Suppressor macrophage treated with lipopolysaccharide for 4 hours (primary cell): ENCODE measurements around the gene CCDC40.

Source experiments
- DNase-seq: peaks from one replicate; pipeline ENCODE4 v3.0.0-alpha.2; 2020

The CCDC40 gene

DNA sequence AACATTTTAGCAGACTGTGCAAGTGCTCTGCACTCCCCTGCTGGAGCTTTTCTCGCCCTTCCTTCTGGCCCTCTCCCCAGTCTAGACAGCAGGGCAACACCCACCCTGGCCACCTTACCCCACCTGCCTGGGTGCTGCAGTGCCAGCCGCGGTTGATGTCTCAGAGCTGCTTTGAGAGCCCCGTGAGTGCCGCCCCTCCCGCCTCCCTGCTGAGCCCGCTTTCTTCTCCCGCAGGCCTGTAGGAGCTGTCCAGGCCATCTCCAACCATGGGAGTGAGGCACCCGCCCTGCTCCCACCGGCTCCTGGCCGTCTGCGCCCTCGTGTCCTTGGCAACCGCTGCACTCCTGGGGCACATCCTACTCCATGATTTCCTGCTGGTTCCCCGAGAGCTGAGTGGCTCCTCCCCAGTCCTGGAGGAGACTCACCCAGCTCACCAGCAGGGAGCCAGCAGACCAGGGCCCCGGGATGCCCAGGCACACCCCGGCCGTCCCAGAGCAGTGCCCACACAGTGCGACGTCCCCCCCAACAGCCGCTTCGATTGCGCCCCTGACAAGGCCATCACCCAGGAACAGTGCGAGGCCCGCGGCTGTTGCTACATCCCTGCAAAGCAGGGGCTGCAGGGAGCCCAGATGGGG, 68.0 kb downstream of the CCDC40 start:
- DNase-seq: no peak

DNA sequence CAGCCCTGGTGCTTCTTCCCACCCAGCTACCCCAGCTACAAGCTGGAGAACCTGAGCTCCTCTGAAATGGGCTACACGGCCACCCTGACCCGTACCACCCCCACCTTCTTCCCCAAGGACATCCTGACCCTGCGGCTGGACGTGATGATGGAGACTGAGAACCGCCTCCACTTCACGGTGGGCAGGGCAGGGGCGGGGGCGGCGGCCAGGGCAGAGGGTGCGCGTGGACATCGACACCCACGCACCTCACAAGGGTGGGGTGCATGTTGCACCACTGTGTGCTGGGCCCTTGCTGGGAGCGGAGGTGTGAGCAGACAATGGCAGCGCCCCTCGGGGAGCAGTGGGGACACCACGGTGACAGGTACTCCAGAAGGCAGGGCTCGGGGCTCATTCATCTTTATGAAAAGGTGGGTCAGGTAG, 68.5 kb downstream of the CCDC40 start:
- DNase-seq: no peak

DNA sequence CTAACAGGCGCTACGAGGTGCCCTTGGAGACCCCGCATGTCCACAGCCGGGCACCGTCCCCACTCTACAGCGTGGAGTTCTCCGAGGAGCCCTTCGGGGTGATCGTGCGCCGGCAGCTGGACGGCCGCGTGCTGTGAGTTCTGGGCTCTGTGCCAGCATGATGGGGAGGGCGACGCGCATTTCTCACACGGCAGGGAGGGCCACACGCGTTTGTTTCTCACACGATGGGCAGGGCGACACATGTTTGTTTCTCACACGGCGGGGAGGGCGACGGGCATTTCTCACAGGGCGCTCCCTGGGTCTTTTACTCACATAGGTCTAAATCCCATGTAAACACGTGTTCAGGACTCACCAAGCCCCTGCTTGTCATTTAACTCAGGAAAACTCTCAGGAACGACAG, 69.3 kb downstream of the CCDC40 start:
- no peak for DNase-seq

DNA sequence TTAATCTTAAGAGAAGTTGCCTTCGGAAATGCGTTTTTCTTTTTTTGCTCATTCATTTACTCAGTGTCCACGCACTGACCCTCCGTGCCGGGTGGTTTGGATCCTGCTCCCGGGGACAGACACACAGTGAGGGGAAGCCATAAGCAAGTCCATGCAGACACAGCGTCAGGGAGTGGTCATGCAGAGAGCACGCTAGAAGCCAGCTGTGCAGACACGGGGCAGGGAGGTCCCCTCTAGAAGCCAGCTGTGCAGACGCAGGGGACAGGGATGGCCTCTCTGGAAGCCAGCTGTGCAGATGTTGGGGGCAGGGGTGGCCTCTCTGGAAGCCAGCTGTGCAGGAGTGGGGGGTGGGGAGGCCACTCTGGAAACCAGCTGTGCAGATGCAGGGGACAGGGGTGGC, 69.7 kb downstream of the CCDC40 start:
- no peak for DNase-seq

DNA sequence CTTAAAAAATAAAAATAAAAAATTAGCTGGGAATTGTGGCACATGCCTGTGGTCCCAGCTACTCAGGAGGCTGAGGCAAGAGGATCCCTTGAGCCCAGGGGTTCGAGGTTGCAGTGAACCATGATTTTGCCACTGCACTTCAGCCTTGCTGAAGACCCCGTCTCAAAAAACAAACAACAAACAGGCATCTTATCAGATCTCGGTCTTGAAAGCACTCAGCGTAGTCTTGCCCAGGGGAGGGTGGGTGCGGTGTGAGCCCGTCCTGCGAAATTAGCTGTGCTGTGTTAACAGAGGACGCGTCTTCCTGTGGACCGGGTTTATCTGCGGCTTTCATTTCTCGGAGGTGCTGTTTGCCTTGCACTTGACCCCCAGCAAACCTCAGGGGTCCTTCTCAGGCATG, 70.3 kb downstream of the CCDC40 start:
- no peak for DNase-seq

DNA sequence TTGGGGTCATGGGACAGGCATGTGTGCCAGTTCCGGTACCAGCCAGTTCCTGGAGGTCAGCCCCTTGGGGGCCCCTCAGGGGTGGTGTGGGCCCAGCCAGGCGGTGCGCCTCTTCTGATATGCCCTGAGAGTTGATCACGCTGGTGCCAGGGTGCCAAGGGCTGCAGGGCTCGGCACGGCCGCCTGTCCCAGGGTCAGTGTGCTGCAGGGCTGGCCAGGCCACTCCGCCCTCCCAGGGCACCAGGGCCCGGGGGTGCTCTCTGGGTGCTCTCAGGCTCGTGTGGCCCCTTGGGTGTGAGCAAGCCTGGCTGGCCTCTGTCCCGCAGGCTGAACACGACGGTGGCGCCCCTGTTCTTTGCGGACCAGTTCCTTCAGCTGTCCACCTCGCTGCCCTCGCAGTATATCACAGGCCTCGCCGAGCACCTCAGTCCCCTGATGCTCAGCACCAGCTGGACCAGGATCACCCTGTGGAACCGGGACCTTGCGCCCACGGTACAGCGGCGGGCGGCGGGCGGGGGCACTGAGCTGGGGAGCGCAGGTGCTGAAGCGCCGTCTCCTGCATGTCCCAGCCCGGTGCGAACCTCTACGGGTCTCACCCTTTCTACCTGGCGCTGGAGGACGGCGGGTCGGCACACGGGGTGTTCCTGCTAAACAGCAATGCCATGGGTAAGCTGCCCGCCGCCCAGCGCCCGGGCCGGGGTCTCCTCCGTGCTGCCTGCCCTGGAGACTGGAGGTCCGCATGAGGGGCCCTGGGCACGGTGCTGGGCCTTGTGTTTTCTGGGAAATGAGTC, 71.0 kb downstream of the CCDC40 start:
- no peak for DNase-seq

DNA sequence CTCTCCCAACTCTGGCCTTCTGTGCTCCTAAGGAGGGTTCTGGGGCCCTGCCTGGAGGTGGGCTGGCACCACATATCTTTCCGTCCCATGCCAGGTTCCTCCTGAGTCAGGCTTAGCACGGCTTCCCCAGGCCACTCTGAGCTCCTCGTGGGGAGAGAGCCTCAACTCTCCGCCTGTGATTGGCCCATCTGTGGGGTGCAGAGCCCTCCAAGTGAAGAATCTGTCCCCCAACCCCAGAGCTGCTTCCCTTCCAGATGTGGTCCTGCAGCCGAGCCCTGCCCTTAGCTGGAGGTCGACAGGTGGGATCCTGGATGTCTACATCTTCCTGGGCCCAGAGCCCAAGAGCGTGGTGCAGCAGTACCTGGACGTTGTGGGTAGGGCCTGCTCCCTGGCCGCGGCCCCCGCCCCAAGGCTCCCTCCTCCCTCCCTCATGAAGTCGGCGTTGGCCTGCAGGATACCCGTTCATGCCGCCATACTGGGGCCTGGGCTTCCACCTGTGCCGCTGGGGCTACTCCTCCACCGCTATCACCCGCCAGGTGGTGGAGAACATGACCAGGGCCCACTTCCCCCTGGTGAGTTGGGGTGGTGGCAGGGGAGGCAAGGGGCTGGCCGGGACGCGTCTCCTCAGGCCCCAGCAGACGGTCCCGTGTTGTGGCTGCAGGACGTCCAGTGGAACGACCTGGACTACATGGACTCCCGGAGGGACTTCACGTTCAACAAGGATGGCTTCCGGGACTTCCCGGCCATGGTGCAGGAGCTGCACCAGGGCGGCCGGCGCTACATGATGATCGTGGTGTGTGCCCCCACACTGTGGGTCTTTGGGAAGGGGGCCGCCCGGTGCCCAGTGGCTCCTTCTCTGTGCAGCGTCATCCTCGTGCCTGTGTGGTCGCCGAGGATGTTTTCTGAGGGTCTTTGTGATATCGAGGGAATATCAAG, 71.9 kb downstream of the CCDC40 start:
- DNase-seq: no peak

DNA sequence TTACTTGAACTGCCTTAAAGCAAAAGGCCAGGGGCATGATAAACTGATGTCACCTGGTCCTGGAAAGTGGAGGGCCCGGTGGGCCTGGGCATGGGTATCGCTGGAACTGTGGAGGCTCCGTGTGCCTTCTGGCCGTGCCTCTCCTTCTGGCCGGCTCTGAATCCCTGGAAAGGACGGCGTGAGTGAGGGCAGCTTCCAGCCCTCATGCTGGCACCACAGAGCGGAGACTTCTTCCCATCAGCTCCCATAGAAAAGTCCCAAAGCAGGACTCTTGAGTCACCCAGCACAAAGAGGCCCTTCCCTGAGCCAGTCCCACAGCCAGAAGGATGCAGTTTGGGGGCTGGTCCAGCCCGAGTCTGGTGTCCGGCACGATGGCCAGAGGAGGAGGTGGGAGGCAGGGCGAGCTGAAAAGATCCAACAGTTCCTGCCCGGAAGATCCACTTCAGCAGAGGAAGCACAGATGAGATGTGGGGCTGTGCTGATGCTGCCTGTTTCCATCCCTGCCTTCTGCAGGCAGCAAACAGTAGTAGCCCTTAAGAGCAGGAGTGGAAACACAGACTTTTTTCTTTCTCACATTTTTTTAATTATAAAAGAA, 72.7 kb downstream of the CCDC40 start:
- DNase-seq: no peak

DNA sequence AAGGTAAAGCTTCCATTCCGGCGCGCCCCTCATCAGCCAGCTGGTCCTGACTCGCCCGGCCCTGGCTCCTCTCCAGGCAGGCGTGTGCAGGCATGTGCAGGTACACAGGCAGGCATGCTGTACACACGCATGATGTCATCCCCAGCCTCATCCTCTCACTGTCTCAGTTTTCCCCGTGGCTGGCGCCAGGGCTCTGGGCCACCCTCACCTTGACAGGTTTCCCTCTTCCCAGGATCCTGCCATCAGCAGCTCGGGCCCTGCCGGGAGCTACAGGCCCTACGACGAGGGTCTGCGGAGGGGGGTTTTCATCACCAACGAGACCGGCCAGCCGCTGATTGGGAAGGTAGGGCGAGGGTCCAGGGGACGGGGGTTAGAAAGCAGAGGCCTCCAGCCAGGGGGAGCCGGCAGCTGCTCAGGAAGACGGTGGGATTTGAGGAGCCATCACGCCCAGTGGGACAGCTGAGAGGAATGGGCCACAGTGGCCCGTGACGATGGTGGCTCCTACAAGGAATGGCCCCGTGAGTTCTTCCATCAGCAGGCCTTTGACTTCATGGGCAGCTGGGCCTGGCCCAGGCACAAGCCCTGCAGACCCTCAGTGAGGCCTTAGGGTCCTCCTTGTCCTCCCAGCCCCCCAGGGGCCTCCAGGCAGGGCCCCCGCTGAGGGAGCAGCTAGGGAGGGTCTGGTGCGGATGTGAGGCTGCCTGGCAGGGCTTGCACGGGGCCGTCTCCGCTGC, 73.4 kb downstream of the CCDC40 start:
- DNase-seq: no peak

DNA sequence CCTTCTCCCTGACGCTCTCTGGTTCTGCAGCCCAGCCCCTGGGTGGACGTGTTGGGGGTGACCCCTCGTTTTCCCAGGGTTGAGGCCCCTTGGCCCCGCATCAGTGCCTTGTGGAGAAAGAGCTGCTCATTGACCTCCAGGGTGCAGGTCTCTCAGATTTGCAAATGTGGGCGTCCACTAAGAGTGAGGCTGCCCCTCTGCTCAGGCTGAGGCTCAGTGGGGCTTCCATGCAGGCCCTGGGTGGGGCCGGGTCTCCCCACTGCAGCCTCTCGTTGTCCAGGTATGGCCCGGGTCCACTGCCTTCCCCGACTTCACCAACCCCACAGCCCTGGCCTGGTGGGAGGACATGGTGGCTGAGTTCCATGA, 74.0 kb downstream of the CCDC40 start:
- DNase-seq: no peak

DNA sequence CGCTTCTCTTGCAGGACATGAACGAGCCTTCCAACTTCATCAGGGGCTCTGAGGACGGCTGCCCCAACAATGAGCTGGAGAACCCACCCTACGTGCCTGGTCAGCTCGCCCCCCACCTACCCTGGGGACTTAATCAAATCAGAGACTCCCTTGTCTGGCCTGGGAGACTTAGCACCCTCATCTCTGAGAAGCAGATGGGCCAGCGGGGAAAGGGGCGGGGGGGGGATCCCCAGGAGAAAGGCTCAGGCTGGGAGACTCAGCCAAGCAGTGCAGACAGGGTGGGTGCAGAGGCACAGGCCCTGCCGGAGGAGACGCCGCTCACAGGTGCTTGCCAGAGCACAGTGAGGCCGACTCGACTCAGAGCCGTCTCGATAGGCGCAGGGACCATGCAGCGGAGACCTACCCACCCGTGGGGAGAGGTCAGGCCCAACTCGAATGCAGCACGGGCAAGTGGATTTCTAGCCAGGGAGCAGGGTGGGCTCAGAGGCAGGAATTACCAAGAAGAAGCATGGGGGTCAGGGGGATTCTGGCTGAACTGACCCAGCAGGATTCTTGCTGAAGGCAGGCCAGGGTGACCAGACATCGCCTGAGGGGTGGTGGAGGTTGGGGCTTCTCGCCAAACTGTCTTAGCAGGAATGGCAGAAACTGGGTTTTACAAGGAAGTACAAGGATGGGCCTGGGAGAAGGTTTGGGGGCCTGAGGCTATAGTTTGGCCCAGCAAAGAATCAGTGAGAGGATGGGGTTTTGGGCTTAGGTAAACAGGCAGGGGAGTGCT, 74.7 kb downstream of the CCDC40 start:
- no peak for DNase-seq

DNA sequence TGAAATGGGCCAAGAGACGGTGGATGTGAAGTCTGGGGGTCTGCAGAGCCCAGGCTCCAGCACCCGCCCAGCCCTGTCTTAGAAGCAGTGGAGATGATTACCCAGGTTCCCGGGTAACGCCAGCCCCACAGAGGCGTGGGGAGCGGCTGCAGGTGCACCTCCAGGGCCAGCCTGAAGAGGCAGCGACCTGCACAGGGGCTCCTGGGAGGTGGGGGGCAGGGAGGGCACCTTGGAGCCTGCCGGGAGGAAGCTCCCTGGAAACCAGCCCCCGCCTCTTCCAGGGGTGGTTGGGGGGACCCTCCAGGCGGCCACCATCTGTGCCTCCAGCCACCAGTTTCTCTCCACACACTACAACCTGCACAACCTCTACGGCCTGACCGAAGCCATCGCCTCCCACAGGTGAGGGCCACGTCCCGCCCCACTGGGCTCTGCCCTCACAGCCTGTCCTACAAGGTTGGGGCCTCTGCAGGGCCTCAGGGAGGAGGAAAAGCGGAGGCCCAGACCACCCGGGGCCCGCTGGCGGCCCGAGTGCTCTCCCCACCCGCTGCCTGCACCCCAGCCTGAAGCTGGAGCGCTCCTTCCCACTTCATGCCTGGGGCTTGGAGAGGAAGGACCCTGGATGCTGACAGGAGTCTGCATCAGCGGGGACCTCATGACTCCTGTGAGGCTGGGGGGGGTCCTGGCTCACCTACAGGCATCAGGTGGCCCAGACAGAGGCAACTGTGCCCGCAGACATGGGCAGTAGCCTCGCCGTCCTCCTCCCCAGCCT, 75.4 kb downstream of the CCDC40 start:
- no peak for DNase-seq

DNA sequence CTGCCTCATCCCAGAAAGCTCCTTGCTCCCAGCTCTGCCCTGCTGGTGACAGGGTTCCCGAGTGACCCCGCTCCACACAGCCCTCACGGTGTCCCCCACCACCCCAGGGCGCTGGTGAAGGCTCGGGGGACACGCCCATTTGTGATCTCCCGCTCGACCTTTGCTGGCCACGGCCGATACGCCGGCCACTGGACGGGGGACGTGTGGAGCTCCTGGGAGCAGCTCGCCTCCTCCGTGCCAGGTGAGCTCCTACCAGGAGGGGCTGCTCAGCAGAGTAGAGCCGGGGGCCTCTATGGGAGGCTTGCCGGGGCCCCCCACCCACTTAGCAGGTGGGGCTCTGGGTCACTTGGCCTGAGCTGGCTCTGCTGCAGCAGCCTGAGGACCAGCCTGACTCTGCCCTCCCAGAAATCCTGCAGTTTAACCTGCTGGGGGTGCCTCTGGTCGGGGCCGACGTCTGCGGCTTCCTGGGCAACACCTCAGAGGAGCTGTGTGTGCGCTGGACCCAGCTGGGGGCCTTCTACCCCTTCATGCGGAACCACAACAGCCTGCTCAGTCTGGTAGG, 76.1 kb downstream of the CCDC40 start:
- DNase-seq: no peak

DNA sequence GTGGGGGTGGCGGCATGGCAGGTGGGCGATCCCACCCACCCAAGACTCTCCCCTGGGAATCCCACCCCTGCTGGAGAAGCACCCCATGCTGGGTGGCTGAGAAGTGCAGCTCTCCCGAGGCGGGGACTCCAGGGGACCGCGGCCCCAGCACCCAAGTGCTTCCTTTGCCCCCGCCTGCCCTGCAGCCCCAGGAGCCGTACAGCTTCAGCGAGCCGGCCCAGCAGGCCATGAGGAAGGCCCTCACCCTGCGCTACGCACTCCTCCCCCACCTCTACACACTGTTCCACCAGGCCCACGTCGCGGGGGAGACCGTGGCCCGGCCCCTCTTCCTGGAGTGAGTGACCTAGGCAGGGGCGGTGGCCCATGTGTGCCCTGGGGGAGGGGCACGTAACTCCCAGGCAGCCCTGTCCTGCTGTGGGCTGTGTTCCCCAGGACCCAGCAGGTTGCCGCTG, 76.6 kb downstream of the CCDC40 start:
- DNase-seq: no peak

DNA sequence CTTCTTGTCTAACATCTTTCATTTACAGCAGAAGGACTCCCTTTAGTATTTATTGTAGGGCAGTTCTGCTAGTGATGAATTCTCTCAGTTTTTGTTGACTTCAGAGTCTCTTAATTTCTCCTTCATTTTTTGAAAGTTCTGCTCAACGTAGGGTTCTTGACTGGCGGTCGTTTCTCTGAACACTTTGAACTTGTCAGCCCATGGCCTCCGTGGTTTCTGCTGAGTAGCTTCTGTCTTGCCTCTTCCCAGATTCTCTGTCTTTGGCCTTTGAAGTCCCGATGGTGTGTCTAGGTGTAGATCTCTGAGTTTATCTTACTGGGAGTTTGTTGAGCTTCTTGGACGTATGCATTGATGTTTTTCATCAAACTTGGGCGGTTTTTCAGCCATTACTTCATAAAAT, 78.3 kb downstream of the CCDC40 start:
- DNase-seq: no peak

DNA sequence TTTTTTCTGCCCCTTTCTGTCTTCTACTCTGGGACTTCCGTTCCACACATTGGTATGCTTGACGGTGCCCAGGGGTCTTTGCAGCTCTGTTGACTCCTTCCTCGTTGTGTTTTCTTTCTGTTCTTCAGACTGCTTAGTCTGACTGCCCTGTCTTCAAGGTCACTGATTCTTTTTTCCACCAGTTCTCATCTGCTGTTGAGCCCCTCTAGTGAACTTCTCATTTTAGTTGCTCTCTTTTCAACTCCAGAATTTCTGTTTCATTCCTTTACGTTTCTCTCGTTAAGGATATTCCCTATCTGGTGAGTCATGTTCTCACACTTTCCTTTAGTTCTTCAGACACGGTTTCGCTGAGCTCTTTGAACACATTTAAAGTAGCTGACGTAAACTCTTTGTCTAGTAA, 78.7 kb downstream of the CCDC40 start:
- no peak for DNase-seq

DNA sequence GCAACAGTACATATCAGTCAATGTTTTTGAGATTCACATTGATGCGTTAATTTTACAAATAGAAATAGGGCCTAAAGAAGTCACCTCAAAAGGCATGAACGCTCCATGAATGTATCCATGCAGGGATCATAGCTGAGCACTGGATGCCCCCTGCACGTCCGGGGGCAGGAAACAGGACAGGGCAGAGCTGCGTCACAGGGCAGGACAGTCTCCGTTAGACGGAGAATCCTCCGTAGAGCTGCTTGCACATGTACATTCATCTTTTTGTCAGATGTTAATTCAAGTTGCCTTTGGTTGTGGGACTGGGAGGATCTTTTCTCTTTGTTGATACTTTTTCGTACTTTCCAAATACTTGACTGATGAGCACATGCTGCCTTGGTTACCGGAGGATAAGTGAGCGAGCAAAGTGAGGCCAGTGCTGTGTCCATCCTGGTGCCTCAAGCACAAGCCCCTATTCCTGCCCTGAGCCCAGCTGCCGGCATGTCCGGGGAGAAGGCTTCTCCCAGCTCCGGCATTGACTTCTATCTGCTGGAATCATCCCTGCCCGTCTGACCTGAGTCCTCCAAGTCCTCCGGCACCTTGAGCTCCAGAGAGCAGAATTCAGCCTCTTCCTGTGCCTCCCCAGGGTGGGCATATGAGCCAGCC, 80.0 kb downstream of the CCDC40 start:
- no peak for DNase-seq

DNA sequence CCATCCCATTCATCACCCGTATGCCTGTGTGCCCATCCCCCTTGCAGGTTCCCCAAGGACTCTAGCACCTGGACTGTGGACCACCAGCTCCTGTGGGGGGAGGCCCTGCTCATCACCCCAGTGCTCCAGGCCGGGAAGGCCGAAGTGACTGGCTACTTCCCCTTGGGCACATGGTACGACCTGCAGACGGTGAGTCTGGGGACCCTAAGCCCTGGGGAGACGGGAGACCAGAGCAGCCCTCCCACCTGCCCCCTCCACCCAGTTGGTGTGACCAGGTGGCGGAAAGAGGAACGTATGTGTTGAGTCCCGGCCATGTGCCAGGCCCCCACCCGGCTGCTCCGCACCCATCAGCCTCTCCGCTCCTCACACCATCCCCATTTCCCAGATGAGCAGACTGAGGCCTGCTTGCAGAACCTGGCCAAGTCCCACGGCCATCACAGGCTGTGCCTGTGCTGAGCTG, 80.5 kb downstream of the CCDC40 start:
- no peak for DNase-seq

DNA sequence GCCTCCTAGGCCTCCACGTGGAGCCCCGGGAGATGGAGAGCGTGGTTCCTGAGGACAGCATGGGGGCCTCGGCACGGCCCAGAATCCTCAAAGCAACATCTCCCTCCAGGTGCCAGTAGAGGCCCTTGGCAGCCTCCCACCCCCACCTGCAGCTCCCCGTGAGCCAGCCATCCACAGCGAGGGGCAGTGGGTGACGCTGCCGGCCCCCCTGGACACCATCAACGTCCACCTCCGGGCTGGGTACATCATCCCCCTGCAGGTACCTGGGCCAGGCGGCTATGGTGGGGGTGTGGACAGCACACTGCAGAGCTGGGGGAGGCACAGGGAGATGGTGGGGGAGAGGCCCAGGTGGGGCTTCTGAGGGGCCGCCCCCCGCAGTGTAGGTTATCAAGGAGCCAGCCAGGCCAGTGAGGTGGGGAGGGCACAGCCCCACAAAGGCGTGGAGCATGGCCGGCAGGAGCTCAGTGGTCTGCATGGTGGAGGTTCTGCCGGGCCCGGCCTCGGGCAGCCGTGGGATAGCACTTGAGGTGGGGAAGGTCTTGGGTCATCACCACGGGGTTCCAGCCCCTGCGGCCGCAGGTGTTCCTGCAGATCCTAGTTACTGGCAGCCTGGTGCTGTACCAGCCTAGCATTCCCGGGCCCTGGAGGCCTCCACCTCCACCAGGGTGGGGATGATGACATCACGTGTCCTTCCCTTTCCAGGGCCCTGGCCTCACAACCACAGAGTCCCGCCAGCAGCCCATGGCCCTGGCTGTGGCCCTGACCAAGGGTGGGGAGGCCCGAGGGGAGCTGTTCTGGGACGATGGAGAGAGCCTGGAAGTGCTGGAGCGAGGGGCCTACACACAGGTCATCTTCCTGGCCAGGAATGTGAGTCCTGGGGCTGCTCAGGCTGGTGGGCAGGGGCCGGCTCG, 81.3 kb downstream of the CCDC40 start:
- DNase-seq: no peak
